T-helper 2 cell treated with Interferon-gamma antibody and Interleukin-4, amounts not matched to agents 5 μg/mL and 100 μg/mL, for 36 hours (primary cell): ENCODE data around the gene VPS16.

Experiments
- DNase-seq: peaks from one replicate; pipeline ENCODE4 v3.0.0; 2021; ENCODE audit warnings: low spot score
- H3K27ac Mint-ChIP-seq: one replicate; pipeline ENCODE4 v1.8.0; 2021; ENCODE audit warnings: mild to moderate bottlenecking, mixed read lengths
- H3K27me3 Mint-ChIP-seq: one replicate; pipeline ENCODE4 v1.8.0; 2021; ENCODE audit warnings: low read depth, mixed read lengths
- H3K36me3 Mint-ChIP-seq: one replicate; pipeline ENCODE4 v1.8.0; 2021; ENCODE audit warnings: low read depth, mixed read lengths
- H3K4me1 Mint-ChIP-seq: one replicate; pipeline ENCODE4 v1.8.0; 2021; ENCODE audit warnings: low read depth, mixed read lengths
- H3K4me3 Mint-ChIP-seq: one replicate; pipeline ENCODE4 v1.8.0; 2022; ENCODE audit warnings: mild to moderate bottlenecking, moderate library complexity, mixed read lengths
- H3K9me3 Mint-ChIP-seq: one replicate; pipeline ENCODE4 v1.8.0; 2021; ENCODE audit warnings: mixed read lengths

The VPS16 gene

GRCh38 chr20:2835331-2835796 is 5.2 kb upstream of the VPS16 start:
- Mint-ChIP-seq H3K4me1 (peaks cover 7% of the 10 kb centered on the region), H3K27me3 (peaks cover 5% of the 10 kb centered on the region), H3K4me3 (no peak overlapping the region), H3K27ac (no peak overlapping the region), H3K9me3 (no peaks in the 10 kb centered on the region), H3K36me3 (peaks cover 5% of the 10 kb centered on the region)
- DNase-seq: no peak

GRCh38 chr20:2836035-2836434 is 4.5 kb upstream of the VPS16 start:
- Mint-ChIP-seq H3K9me3 (no peaks in the 10 kb centered on the region), H3K27me3 (peaks cover 5% of the 10 kb centered on the region), H3K36me3 (peaks cover 5% of the 10 kb centered on the region), H3K4me1 (peaks cover 7% of the 10 kb centered on the region), H3K27ac (no peak overlapping the region), H3K4me3 (no peak overlapping the region)
- DNase-seq: no peak

GRCh38 chr20:2837221-2837960 is 3.2 kb upstream of the VPS16 start:
- Mint-ChIP-seq H3K4me1 (peaks cover 10% of the 10 kb centered on the region), H3K9me3 (no peaks in the 10 kb centered on the region), H3K27me3 (no peaks in the 10 kb centered on the region), H3K27ac (no peak overlapping the region), H3K4me3 (no peak overlapping the region), H3K36me3 (peaks cover 6% of the 10 kb centered on the region)
- DNase-seq: no peak

- H3K4me3 Mint-ChIP-seq: peak overlapping the region; percentile 17
- peaks cover 10% of the 10 kb centered on the region for H3K4me1 Mint-ChIP-seq
- H3K27ac Mint-ChIP-seq: no peak overlapping the region
- no peak for DNase-seq
- H3K27me3 Mint-ChIP-seq: no peaks in the 10 kb centered on the region
- peaks cover 10% of the 10 kb centered on the region for H3K36me3 Mint-ChIP-seq
- H3K9me3 Mint-ChIP-seq: no peaks in the 10 kb centered on the region
These were observed 2.3 kb upstream of the VPS16 start for GRCh38 chr20:2838170-2838797.

- Mint-ChIP-seq H3K4me3 (peak overlapping the region; percentile 81), H3K36me3 (peaks cover 11% of the 10 kb centered on the region), H3K4me1 (peaks cover 10% of the 10 kb centered on the region), H3K9me3 (no peaks in the 10 kb centered on the region), H3K27me3 (no peaks in the 10 kb centered on the region), H3K27ac (peak overlapping the region; percentile 81)
- no peak for DNase-seq
These were observed 1.5 kb upstream of the VPS16 start for GRCh38 chr20:2838847-2839671.

GRCh38 chr20:2839732-2840137 is 810 bp upstream of the VPS16 start:
- peaks cover 13% of the 10 kb centered on the region for H3K4me1 Mint-ChIP-seq
- no peaks in the 10 kb centered on the region for H3K9me3 Mint-ChIP-seq
- H3K27me3 Mint-ChIP-seq: no peaks in the 10 kb centered on the region
- H3K27ac Mint-ChIP-seq: peak overlapping the region; percentile 81
- H3K36me3 Mint-ChIP-seq: peaks cover 15% of the 10 kb centered on the region
- H3K4me3 Mint-ChIP-seq: peak overlapping the region; percentile 81
- no peak for DNase-seq

- H3K4me3 Mint-ChIP-seq: peak overlapping the region; percentile 88
- peak; percentile 40 for DNase-seq
- H3K4me1 Mint-ChIP-seq: peaks cover 19% of the 10 kb centered on the region
- H3K27me3 Mint-ChIP-seq: no peaks in the 10 kb centered on the region
- peaks cover 17% of the 10 kb centered on the region for H3K36me3 Mint-ChIP-seq
- peak overlapping the region; percentile 75 for H3K27ac Mint-ChIP-seq
- H3K9me3 Mint-ChIP-seq: no peaks in the 10 kb centered on the region
These were observed 504 bp downstream of the VPS16 start for GRCh38 chr20:2840967-2841531.

GRCh38 chr20:2845607-2846006 is 5.1 kb downstream of the VPS16 start:
- Mint-ChIP-seq H3K27ac (no peak overlapping the region), H3K27me3 (no peaks in the 10 kb centered on the region), H3K9me3 (no peaks in the 10 kb centered on the region), H3K4me3 (no peak overlapping the region), H3K4me1 (peaks cover 14% of the 10 kb centered on the region), H3K36me3 (peaks cover 19% of the 10 kb centered on the region)
- DNase-seq: no peak

- Mint-ChIP-seq H3K4me1 (peaks cover 10% of the 10 kb centered on the region), H3K4me3 (no peak overlapping the region), H3K9me3 (no peaks in the 10 kb centered on the region), H3K27me3 (no peaks in the 10 kb centered on the region), H3K27ac (no peak overlapping the region), H3K36me3 (peaks cover 16% of the 10 kb centered on the region)
- no peak for DNase-seq
These were observed 6.2 kb downstream of the VPS16 start for GRCh38 chr20:2846698-2847097.

- Mint-ChIP-seq H3K36me3 (peaks cover 16% of the 10 kb centered on the region), H3K4me3 (no peak overlapping the region), H3K27me3 (no peaks in the 10 kb centered on the region), H3K9me3 (no peaks in the 10 kb centered on the region), H3K27ac (no peak overlapping the region), H3K4me1 (peaks cover 21% of the 10 kb centered on the region)
- DNase-seq: no peak
These were observed 7.3 kb downstream of the VPS16 start for GRCh38 chr20:2847802-2848201.

- Mint-ChIP-seq H3K4me3 (no peak overlapping the region), H3K27me3 (no peaks in the 10 kb centered on the region), H3K9me3 (no peaks in the 10 kb centered on the region), H3K36me3 (peaks cover 10% of the 10 kb centered on the region), H3K4me1 (peaks cover 22% of the 10 kb centered on the region), H3K27ac (no peak overlapping the region)
- DNase-seq: no peak
These were observed 9.0 kb downstream of the VPS16 start for GRCh38 chr20:2849529-2849928.

GRCh38 chr20:2851086-2851485 is 10.5 kb downstream of the VPS16 start:
- Mint-ChIP-seq H3K4me1 (peaks cover 13% of the 10 kb centered on the region), H3K27me3 (no peaks in the 10 kb centered on the region), H3K36me3 (peaks cover 4% of the 10 kb centered on the region), H3K9me3 (no peaks in the 10 kb centered on the region), H3K4me3 (no peak overlapping the region), H3K27ac (no peak overlapping the region)
- no peak for DNase-seq

- H3K9me3 Mint-ChIP-seq: no peaks in the 10 kb centered on the region
- no peak for DNase-seq
- H3K4me3 Mint-ChIP-seq: no peak overlapping the region
- no peak overlapping the region for H3K27ac Mint-ChIP-seq
- H3K4me1 Mint-ChIP-seq: no peaks in the 10 kb centered on the region
- no peaks in the 10 kb centered on the region for H3K27me3 Mint-ChIP-seq
- H3K36me3 Mint-ChIP-seq: peaks cover 2% of the 10 kb centered on the region
These were observed 18.0 kb downstream of the VPS16 start for GRCh38 chr20:2858591-2858990.
